ENCODE data around the gene MARCOL. TPM values are rescaled to one million over a fixed set of nuclear protein-coding genes. Genes with fewer than 3 reads are reported as not detected.

The MARCOL gene, protein sequence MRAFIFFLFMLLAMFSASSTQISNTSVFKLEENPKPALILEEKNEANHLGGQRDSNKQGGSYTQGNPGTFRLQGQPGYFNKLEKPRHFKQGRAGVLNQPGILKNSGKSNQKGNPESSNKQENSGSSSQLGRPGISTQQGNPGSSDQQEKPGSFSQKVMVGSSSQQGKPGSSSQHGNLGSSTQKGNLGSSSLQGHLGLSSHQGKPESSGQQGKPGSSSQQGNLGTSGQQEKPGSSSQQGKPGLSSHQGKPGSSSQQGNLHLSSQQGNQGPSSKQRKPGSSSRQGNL
- total RNA-seq (2022; extraction: Qiagen RNA extraction) = not detected in 5 replicates

GRCh38 chr5:148238418-148238794 is at the start of gene MARCOL:
MARCOL (plus strand) TSS chr5:148238525; CDS start chr5:148238598, 73 bp downstream.

DNA sequence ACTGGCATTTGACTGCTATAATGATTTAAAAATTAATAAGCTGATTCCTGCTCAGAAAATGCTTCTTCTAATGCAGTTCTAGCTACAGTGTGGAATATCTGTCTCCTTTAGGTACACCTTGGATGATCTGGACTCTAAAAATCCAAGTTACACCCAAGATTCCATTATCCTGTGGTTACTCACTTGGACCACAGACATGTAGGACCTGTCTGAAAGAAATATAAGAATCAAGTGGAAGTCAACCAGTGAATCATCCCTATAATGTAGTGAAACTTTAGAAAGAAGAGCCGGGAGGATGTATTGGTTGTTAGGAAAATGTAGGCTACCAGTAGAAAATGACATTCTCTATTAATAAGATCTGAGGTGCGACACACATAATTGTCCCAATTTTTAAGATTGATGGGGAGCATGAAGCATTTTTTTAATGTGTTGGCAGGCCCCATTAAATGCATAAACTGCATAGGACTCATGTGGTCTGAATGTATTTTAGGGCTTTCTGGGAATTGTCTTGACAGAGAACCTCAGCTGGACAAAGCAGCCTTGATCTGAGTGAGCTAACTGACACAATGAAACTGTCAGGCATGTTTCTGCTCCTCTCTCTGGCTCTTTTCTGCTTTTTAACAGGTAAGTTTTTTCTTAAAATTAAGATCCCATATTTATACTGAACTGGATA is 35.7 kb upstream of the MARCOL start, which contains the start of gene SPINK6:
Gene SPINK6 (plus strand): TSS at position 512 of the 673 bp plus-strand sequence. CDS start 55 bp downstream, at position 567.

DNA sequence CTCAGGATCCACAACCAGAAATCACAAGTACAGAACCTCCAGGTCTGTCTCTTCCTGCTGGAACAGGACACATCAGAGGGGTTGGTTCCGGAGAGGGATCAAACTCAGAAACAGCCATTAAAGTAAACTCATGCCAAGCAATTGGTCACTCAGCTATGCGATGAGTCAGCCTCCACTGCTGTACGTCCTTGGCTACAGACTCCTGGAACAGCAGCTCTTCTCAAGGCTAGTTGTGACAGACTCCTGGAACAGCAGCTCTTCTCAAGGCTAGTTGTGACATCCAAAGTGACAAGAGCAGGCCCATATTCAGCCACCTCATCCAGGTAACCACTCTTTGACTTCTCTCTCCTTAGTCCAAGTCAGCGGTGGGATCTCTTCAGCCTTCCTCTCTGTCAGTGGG is 30.2 kb downstream of the MARCOL start, which contains the start of gene SPINK13:
Gene SPINK13 (plus strand): TSS at position 229 of the 400 bp plus-strand sequence. CDS start 1,279 bp downstream, outside the sequence.

Other genes starting within 250 kb of the MARCOL start
- not detected in 5 replicates for gene SPINK5, start 174.5 kb upstream of the MARCOL start, total RNA-seq (2022; extraction: Qiagen RNA extraction)
- not detected in 5 replicates for gene SPINK14, start 70.0 kb upstream of the MARCOL start, total RNA-seq (2022; extraction: Qiagen RNA extraction)
- gene SPINK6, start 35.5 kb upstream of the MARCOL start, total RNA-seq (2022; extraction: Qiagen RNA extraction) = 0.27 to 1.4 TPM (median 0.39 TPM) in 5 replicates
- gene SPINK13, start 30.3 kb downstream of the MARCOL start, total RNA-seq (2022; extraction: Qiagen RNA extraction) = 0.13 to 0.31 TPM (median 0.19 TPM) in 4 of 5 replicates, not detected in the other
- gene SPINK7, start 73.9 kb downstream of the MARCOL start, total RNA-seq (2022; extraction: Qiagen RNA extraction) = not detected in 5 replicates
- gene SPINK9, start 97.0 kb downstream of the MARCOL start, total RNA-seq (2022; extraction: Qiagen RNA extraction) = not detected in 5 replicates
- 16.9 to 21.4 TPM (median 19.7 TPM) in 5 replicates for gene FBXO38, start 145.4 kb downstream of the MARCOL start, total RNA-seq (2022; extraction: Qiagen RNA extraction)

Measured in A549 treated with dexamethasone at 1 μM for 4 hours (cell line).